ENCODE results near the gene COBL. TPM values are rescaled to one million over a fixed set of nuclear protein-coding genes. Genes with fewer than 3 reads are reported as not detected.

Gene COBL
- total RNA-seq, 1 experiment from 2014 or later, result 52.3 TPM

DNA sequence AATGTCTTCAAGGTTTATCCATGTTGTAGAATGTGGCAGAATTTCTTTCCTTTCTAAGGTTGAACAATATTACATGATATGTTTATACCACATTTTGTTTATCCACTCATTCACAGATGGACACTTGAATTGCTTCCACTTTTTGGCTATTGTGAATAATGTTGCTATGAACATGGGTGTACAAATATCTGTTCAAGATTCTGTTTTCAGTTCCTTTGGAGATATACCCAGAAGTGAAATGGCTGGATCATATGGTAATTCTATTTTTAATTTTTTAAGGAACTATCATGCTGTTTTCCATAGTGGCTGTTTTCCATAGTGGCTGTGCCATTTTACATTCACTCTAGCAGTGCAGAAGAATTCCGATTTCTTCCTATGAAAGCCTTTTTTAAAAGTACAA is 339.2 kb downstream of the COBL start:
- H3K79me1 ChIP-seq (ENCODE audit: insufficient read depth, low read depth, low read length, poor library complexity, severe bottlenecking), result no peaks in the 10 kb centered on the region

More for the DNA sequence above, 339.2 kb downstream of the COBL start:
- no peak overlapping the region for H3K4ac ChIP-seq (ENCODE audit: low read depth, low read length)
- no peak overlapping the region for H3K4me2 ChIP-seq (ENCODE audit: insufficient read depth, insufficient read length, low read length)
- no peak overlapping the region for H3K56ac ChIP-seq (ENCODE audit: insufficient read length, low read depth, low read length)
- no peaks in the 10 kb centered on the region for H3K27me3 Mint-ChIP-seq (ENCODE audit: low read depth)
- no peak overlapping the region for H3K27ac ChIP-seq (ENCODE audit: insufficient read length, low read depth, low read length)
- H3K4me1 Mint-ChIP-seq, result peaks cover 10 to 12% of the 10 kb centered on the region in 2 experiments
- no peak overlapping the region for H2BK120ac ChIP-seq (ENCODE audit: low read depth, low read length, poor library complexity, severe bottlenecking)
- H3K79me2 ChIP-seq (ENCODE audit: insufficient read depth, low read length), result no peaks in the 10 kb centered on the region
- no CpG with 5 or more reads among the region's 1 CpG for WGBS (ENCODE audit: extremely low coverage, insufficient read length, low lambda C conversion rate)
- no peak overlapping the region for H3K14ac ChIP-seq (ENCODE audit: insufficient read depth, low read length)
- no peak overlapping the region for H2BK5ac ChIP-seq (ENCODE audit: insufficient read length, low read length)
- H4K91ac ChIP-seq (ENCODE audit: insufficient read length, low read depth, low read length), result no peak overlapping the region
- H2AFZ ChIP-seq (ENCODE audit: low read length), result no peak overlapping the region
- no peak overlapping the region for H3T11ph ChIP-seq (ENCODE audit: low read length)
- H3K27me3 ChIP-seq (ENCODE audit: insufficient read depth, low read length), result no peaks in the 10 kb centered on the region
- no peaks in the 10 kb centered on the region for H3K23me2 ChIP-seq (ENCODE audit: insufficient read length, low read depth, low read length, poor library complexity, severe bottlenecking)
- H2BK12ac ChIP-seq (ENCODE audit: insufficient read length, low read depth, low read length), result no peak overlapping the region
- DNase-seq, result no peak
- no peaks in the 10 kb centered on the region for H4K20me1 ChIP-seq (ENCODE audit: control insufficient read depth, insufficient read depth, insufficient read length)
- H3K18ac ChIP-seq (ENCODE audit: insufficient read length, low read depth, low read length), result no peak overlapping the region
- peaks cover 0 to 3% of the 10 kb centered on the region in 2 experiments; a peak in 2 of 5 replicates for H3K9me3 Mint-ChIP-seq
- H3K27ac Mint-ChIP-seq, result no peak overlapping the region
- no peak overlapping the region for H4K8ac ChIP-seq (replicated peaks; ENCODE audit: insufficient read length, low read depth, low read length)
- no peak overlapping the region for H2AK5ac ChIP-seq (ENCODE audit: insufficient read length, low read length)
- H3K4me1 ChIP-seq (ENCODE audit: insufficient read depth, low read length), result peaks cover 2% of the 10 kb centered on the region; the same call in 1 of the 2 replicates
- H3K23ac ChIP-seq (ENCODE audit: insufficient read length, low read depth, low read length), result no peak overlapping the region
- no peaks in the 10 kb centered on the region for H3K9me3 ChIP-seq (ENCODE audit: control insufficient read depth, low read depth, low read length)
- peaks cover 0 to 8% (median 2%) of the 10 kb centered on the region in 3 experiments; a peak in 3 of 7 replicates for H3K36me3 Mint-ChIP-seq (ENCODE audit: insufficient read depth in 1 of 3, low read depth in 3 of 3)
- H2BK20ac ChIP-seq (ENCODE audit: low read depth, low read length, poor library complexity, severe bottlenecking), result no peak overlapping the region
- no peak overlapping the region for H3K9ac ChIP-seq (ENCODE audit: extremely low read depth, insufficient read length, low read length)
- H4K5ac ChIP-seq (ENCODE audit: insufficient read length, low read depth, low read length), result no peak overlapping the region
- TF ChIP-seq, protein P1, sequence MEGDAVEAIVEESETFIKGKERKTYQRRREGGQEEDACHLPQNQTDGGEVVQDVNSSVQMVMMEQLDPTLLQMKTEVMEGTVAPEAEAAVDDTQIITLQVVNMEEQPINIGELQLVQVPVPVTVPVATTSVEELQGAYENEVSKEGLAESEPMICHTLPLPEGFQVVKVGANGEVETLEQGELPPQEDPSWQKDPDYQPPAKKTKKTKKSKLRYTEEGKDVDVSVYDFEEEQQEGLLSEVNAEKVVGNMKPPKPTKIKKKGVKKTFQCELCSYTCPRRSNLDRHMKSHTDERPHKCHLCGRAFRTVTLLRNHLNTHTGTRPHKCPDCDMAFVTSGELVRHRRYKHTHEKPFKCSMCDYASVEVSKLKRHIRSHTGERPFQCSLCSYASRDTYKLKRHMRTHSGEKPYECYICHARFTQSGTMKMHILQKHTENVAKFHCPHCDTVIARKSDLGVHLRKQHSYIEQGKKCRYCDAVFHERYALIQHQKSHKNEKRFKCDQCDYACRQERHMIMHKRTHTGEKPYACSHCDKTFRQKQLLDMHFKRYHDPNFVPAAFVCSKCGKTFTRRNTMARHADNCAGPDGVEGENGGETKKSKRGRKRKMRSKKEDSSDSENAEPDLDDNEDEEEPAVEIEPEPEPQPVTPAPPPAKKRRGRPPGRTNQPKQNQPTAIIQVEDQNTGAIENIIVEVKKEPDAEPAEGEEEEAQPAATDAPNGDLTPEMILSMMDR (conservative IDR thresholded peaks at IDR 0.05), result no peak
- H3K4me3 Mint-ChIP-seq, result no peak overlapping the region
- no peak overlapping the region for H2BK15ac ChIP-seq (ENCODE audit: low read depth, low read length)

All from H9 (cell line).